HPDE6-E6E7 (cell line): ENCODE results near the gene NAGA.
"Not testable (repeated sequence)": the region's sequence is repeated elsewhere in the genome, so short reads cannot be mapped to it uniquely, and the experiment has no call there.

Experiments
- DNase-seq: peaks from one replicate; pipeline ENCODE4 v3.0.0; 2011; ENCODE audit warnings: missing footprints; ENCODE audit errors: extremely low spot score

The NAGA gene

GRCh38 chr22:42076764-42077485 is 6.3 kb upstream of the NAGA start:
- DNase-seq, result no peak

- no peak for DNase-seq
Observed at GRCh38 chr22:42074846-42075676, 4.4 kb upstream of the NAGA start.

- DNase-seq, result no peak
Observed at GRCh38 chr22:42074132-42074811, 3.7 kb upstream of the NAGA start, which contains the start of gene PHETA2. Gene PHETA2, plus strand, starts transcription at chr22:42074248. Its CDS starts 3,046 bp downstream, at chr22:42077294.

GRCh38 chr22:42073621-42074041 is 3.0 kb upstream of the NAGA start:
- no peak for DNase-seq

- no peak for DNase-seq
Observed at GRCh38 chr22:42072606-42073330, 2.2 kb upstream of the NAGA start.

- DNase-seq, result not testable (repeated sequence)
Observed at GRCh38 chr22:42071508-42071907, 896 bp upstream of the NAGA start.

GRCh38 chr22:42069801-42070516 is 653 bp downstream of the NAGA start:
- DNase-seq, result no peak

GRCh38 chr22:42068291-42068690 is 2.3 kb downstream of the NAGA start:
- DNase-seq, result no peak

GRCh38 chr22:42067671-42068251 is 2.9 kb downstream of the NAGA start:
- no peak for DNase-seq

- DNase-seq, result no peak
Observed at GRCh38 chr22:42066937-42067336, 3.7 kb downstream of the NAGA start.

- DNase-seq, result no peak
Observed at GRCh38 chr22:42066126-42066761, 4.4 kb downstream of the NAGA start.

GRCh38 chr22:42065438-42066125 is 5.0 kb downstream of the NAGA start:
- DNase-seq, result no peak

- no peak for DNase-seq
Observed at GRCh38 chr22:42064629-42065028, 6.0 kb downstream of the NAGA start.

GRCh38 chr22:42062506-42063170 is 8.0 kb downstream of the NAGA start:
- no peak for DNase-seq

- DNase-seq, result no peak
Observed at GRCh38 chr22:42061041-42061440, 9.6 kb downstream of the NAGA start.

- DNase-seq, result no peak
Observed at GRCh38 chr22:42060489-42060888, 10.1 kb downstream of the NAGA start.

- no peak for DNase-seq
Observed at GRCh38 chr22:42056757-42057511, 13.7 kb downstream of the NAGA start.

- no peak for DNase-seq
Observed at GRCh38 chr22:42052765-42053164, 17.8 kb downstream of the NAGA start.
